SK-N-SH (cell line): ENCODE results near the gene NECAB2. TPM values are rescaled to one million over a fixed set of nuclear protein-coding genes. Genes with fewer than 3 reads are reported as not detected.

Experiments used
- CTCF ChIA-PET: fragments of 300-600, 350-600 bp; formaldehyde crosslinking; extraction: SDS; loops from one replicate; lab custom pipeline; 2021; lab: Yijun Ruan, JAX
- POLR2A ChIA-PET: fragments of 350-600 bp; sonication (Branson Sonifier 250); formaldehyde crosslinking; extraction: SDS; loops from one replicate; lab custom pipeline; 2020; ENCODE audit warnings: antibody characterized with exemption, inconsistent platforms; lab: Yijun Ruan, JAX
- DNase-seq: peaks from one replicate; pipeline ENCODE4 v3.0.0; 2012
- H2AFZ ChIP-seq: fragments of 200-600 bp; sonication (generic); 2 replicates; pipeline ENCODE4 v1.8.1; 2016; ENCODE audit warnings: antibody characterized with exemption, mild to moderate bottlenecking, low read depth
- H3F3A ChIP-seq: fragments of 200-600 bp; sonication (generic); replicated peaks from 2 replicates; pipeline ENCODE3; 2016; ENCODE audit warnings: antibody characterized with exemption, mild to moderate bottlenecking; ENCODE audit not compliant: insufficient read depth
- H3K27ac ChIP-seq, 2 experiments: fragments of 200-500 bp in 1 of 2; fragments of 200-600 bp in 1 of 2; sonication (Bioruptor generic) in 1 of 2; sonication (generic), shearing (Covaris generic) in 1 of 2; 2 replicates each; pipeline versions ENCODE4 v1.5.1 to v1.6.1; 2014 to 2016; ENCODE audit warnings: low read depth in 2 of 2, inconsistent platforms in 1 of 2, low read length in 1 of 2, mild to moderate bottlenecking in 1 of 2, mixed read lengths in 1 of 2
- H3K27me3 ChIP-seq: fragments of 200-600 bp; sonication (generic), shearing (Covaris generic); 2 replicates; pipeline ENCODE4 v1.6.1; 2016; ENCODE audit warnings: mixed run types; ENCODE audit not compliant: insufficient read depth
- H3K36me3 ChIP-seq, 2 experiments: fragments of 200-500 bp in 1 of 2; fragments of 200-600 bp in 1 of 2; sonication (Bioruptor generic) in 1 of 2; sonication (generic) in 1 of 2; replicated peaks in 1 of 2; 2 replicates each; pipeline versions ENCODE3 to v1.5.1; 2014 to 2016; ENCODE audit warnings: low read length in 1 of 2, mild to moderate bottlenecking in 1 of 2; ENCODE audit not compliant: insufficient read depth in 2 of 2, control insufficient read depth in 1 of 2
- H3K4me1 ChIP-seq, 2 experiments: fragments of 200-500 bp in 1 of 2; fragments of 200-600 bp in 1 of 2; sonication (Bioruptor generic) in 1 of 2; sonication (generic), shearing (Covaris generic) in 1 of 2; 2 replicates each; pipeline versions ENCODE4 v1.5.1 to v1.6.1; 2014 to 2016; ENCODE audit warnings: low read depth in 1 of 2, low read length in 1 of 2, mixed run types in 1 of 2; ENCODE audit not compliant: insufficient read depth in 2 of 2, control insufficient read depth in 1 of 2
- H3K4me2 ChIP-seq: fragments of 200-600 bp; sonication (generic), shearing (Covaris generic); 2 replicates; pipeline ENCODE4 v1.6.1; 2017; ENCODE audit warnings: mixed run types
- H3K4me3 ChIP-seq, 2 experiments: fragments of 200-500 bp in 1 of 2; fragments of 200-600 bp in 1 of 2; sonication (Bioruptor generic) in 1 of 2; sonication (generic), shearing (Covaris generic) in 1 of 2; 2 replicates each; pipeline versions ENCODE4 v1.5.1 to v1.8.1; 2014 to 2016; ENCODE audit warnings: low read depth in 2 of 2, inconsistent platforms in 1 of 2, low read length in 1 of 2, mild to moderate bottlenecking in 1 of 2, mixed read lengths in 1 of 2, moderate library complexity in 1 of 2
- H3K79me2 ChIP-seq: fragments of 200-600 bp; sonication (generic); 2 replicates; pipeline ENCODE4 v1.8.1; 2017; ENCODE audit warnings: mild to moderate bottlenecking; ENCODE audit not compliant: insufficient read depth
- H3K9ac ChIP-seq: fragments of 200-600 bp; sonication (generic); 2 replicates; pipeline ENCODE4 v1.6.1; 2017; ENCODE audit warnings: mixed run types
- H3K9me2 ChIP-seq: fragments of 200-600 bp; sonication (generic); 2 replicates; pipeline ENCODE4 v1.6.1; 2017; ENCODE audit warnings: mixed run types
- H3K9me3 ChIP-seq: fragments of 200-600 bp; sonication (generic); 2 replicates; pipeline ENCODE4 v1.6.1; 2017; ENCODE audit warnings: mixed run types, mild to moderate bottlenecking, moderate library complexity
- H4K20me1 ChIP-seq: fragments of 200-600 bp; sonication (generic); 2 replicates; pipeline ENCODE4 v1.6.1; 2017; ENCODE audit warnings: mild to moderate bottlenecking, mixed run types; ENCODE audit not compliant: insufficient read depth
- ELF1 ChIP-seq: IDR thresholded peaks from 2 replicates; pipeline ENCODE4 v1.4.0; 2012
- FOXJ3 ChIP-seq: sonication (generic); formaldehyde crosslinking; IDR thresholded peaks from 2 replicates; pipeline ENCODE4 v1.5.1; 2020; ENCODE audit warnings: mild to moderate bottlenecking, missing genetic modification reagents
- MXI1 ChIP-seq: IDR thresholded peaks from 2 replicates; pipeline ENCODE4 v1.6.1; 2012; ENCODE audit warnings: mild to moderate bottlenecking, low read depth, low read length, improper control_type of control experiment
- NFIC ChIP-seq: IDR thresholded peaks from 2 replicates; pipeline ENCODE4 v1.4.0; 2012; ENCODE audit warnings: borderline replicate concordance
- RFX5 ChIP-seq: IDR thresholded peaks from 2 replicates; pipeline ENCODE4 v1.6.1; 2012; ENCODE audit warnings: mild to moderate bottlenecking, improper control_type of control experiment, low read length
- RXRA ChIP-seq: IDR thresholded peaks from 2 replicates; pipeline ENCODE4 v1.4.0; 2012; ENCODE audit warnings: low read depth, mild to moderate bottlenecking, borderline replicate concordance
- SIN3A ChIP-seq: IDR thresholded peaks from 2 replicates; pipeline ENCODE4 v1.6.1; 2012; ENCODE audit warnings: low read depth, mild to moderate bottlenecking, low read length, moderate library complexity, borderline replicate concordance
- SMC3 ChIP-seq: IDR thresholded peaks from 2 replicates; pipeline ENCODE4 v1.6.1; 2012; ENCODE audit warnings: low read depth, low read length, improper control_type of control experiment
- TCF12 ChIP-seq: IDR thresholded peaks from 2 replicates; pipeline ENCODE4 v1.4.0; 2012
- TEAD4 ChIP-seq: IDR thresholded peaks from 2 replicates; pipeline ENCODE4 v1.4.0; 2012; ENCODE audit warnings: mild to moderate bottlenecking, borderline replicate concordance; ENCODE audit not compliant: insufficient read depth
- YY1 ChIP-seq: IDR thresholded peaks from 2 replicates; pipeline ENCODE4 v1.4.0; 2012; ENCODE audit warnings: low read depth, mild to moderate bottlenecking
- WGBS: methylation state at CpG from one replicate; pipeline ENCODE4 v1.1.6; 2017; ENCODE audit warnings: low lambda C conversion rate; 5-methylcytosine and 5-hydroxymethylcytosine counted together
- polyA plus RNA-seq, 3 experiments: library from polyadenylated mRNA; depleted of rRNA; stranded (reverse); fragments of >200 nt; gene quantifications; 2 replicates each; pipeline ENCODE4 v1.2.3, GENCODE V29; 2012
- TF ChIP-seq, protein P1 (sequence below): IDR thresholded peaks from 2 replicates; pipeline ENCODE4 v1.4.0; 2012; ENCODE audit warnings: low read depth, borderline replicate concordance
- TF ChIP-seq, protein P2 (sequence below): fragments of 150-350 bp; IDR thresholded peaks from 2 replicates; pipeline ENCODE4 v1.6.1; 2016; ENCODE audit warnings: mild to moderate bottlenecking, low read depth, low read length
- TF ChIP-seq, protein P3 (sequence below): IDR thresholded peaks from 2 replicates; pipeline ENCODE4 v1.4.0; 2012; ENCODE audit warnings: low read depth, borderline replicate concordance
- TF ChIP-seq, protein P4 (sequence below): IDR thresholded peaks from 2 replicates; pipeline ENCODE4 v1.4.0; 2012; ENCODE audit warnings: low read depth

The NECAB2 gene
- polyA plus RNA-seq, 1 of the 3 experiments (the other 2 are of a cell fraction) = 0.58 TPM

DNA sequence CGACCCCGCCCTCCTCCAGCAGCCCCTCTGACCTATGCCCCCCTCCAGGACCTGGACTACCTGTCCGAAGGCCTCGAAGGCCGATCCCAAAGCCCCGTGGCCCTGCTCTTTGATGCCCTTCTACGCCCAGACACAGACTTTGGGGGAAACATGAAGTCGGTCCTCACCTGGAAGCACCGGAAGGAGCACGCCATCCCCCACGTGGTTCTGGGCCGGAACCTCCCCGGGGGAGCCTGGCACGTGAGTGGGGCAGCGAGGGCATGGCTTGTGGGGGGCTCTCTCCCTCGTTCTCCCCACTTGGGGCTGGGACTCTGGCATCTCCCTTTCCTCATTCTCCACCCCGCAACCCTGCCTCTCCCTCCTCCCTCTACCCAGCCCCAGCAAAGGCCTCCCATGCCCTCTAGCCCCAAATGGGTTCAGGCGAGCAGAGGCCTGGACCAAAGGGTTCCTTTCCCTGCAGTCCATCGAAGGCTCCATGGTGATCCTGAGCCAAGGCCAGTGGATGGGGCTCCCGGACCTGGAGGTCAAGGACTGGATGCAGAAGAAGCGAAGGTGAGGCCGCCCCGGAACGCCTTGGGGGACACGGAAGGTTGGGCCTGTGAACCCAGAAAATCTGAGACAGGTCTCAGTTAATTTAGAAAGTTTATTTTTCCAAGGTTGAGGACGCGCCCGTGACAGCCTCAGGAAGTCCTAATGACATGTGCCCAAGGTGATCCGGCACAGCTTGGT, 7.4 kb upstream of the NECAB2 start:
- no peaks in the 10 kb centered on the region for H3K9me2 ChIP-seq
- TF ChIP-seq TCF12 (no peak), SMC3 (no peak), SIN3A (no peak), TEAD4 (no peak), NFIC (no peak)
- TF ChIP-seq, protein P1, sequence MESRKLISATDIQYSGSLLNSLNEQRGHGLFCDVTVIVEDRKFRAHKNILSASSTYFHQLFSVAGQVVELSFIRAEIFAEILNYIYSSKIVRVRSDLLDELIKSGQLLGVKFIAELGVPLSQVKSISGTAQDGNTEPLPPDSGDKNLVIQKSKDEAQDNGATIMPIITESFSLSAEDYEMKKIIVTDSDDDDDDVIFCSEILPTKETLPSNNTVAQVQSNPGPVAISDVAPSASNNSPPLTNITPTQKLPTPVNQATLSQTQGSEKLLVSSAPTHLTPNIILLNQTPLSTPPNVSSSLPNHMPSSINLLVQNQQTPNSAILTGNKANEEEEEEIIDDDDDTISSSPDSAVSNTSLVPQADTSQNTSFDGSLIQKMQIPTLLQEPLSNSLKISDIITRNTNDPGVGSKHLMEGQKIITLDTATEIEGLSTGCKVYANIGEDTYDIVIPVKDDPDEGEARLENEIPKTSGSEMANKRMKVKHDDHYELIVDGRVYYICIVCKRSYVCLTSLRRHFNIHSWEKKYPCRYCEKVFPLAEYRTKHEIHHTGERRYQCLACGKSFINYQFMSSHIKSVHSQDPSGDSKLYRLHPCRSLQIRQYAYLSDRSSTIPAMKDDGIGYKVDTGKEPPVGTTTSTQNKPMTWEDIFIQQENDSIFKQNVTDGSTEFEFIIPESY = no peak
- H3K9me3 ChIP-seq = no peaks in the 10 kb centered on the region
- CTCF ChIA-PET = interaction anchor here (14.6 kb wide), 1 partner anchor 103 kb away, joined by 470 read pairs; no protein-coding TSS in a partner anchor
- no peak overlapping the region for H3K4me3 ChIP-seq
- H3K9ac ChIP-seq = no peak overlapping the region
- H3K4me1 ChIP-seq = peaks cover 0 to 13% of the 10 kb centered on the region in 2 experiments; a peak in 1 of 4 replicates
- no peak overlapping the region for H3K27ac ChIP-seq
- DNase-seq = no peak
- POLR2A ChIA-PET = no interaction called here
- peaks cover 4 to 9% of the 10 kb centered on the region in 2 experiments for H3K36me3 ChIP-seq
- H4K20me1 ChIP-seq = peaks cover 8% of the 10 kb centered on the region; the same call in 1 of the 2 replicates
- H3K27me3 ChIP-seq = no peaks in the 10 kb centered on the region
- 94% methylated on average over 19 of the region's 29 CpGs for WGBS
- no peak overlapping the region for H2AFZ ChIP-seq
- peaks cover 3% of the 10 kb centered on the region for H3F3A ChIP-seq
- H3K79me2 ChIP-seq = no peaks in the 10 kb centered on the region
- H3K4me2 ChIP-seq = no peak overlapping the region

DNA sequence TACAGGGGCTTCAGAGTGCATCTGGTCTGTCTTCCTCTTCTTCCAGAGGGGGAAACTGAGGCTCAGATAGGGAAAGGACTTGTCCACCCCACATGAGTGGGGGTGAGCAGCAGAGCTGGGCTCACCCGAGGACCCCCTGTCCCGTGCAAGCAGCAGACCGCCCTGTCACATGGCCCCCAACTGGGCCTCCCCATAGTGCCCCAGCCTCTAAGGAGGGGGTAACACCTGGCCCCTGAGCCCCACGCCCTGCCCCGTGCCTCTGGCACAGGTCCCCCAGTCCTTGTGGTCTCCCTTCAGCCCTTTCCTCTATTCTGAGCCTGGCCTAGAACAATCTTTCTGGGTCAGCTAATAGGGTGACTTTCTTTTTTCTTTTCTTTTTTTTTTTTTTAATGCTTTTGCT, 6.5 kb upstream of the NECAB2 start:
- no peak overlapping the region for H3K27ac ChIP-seq
- TF ChIP-seq, protein P2, sequence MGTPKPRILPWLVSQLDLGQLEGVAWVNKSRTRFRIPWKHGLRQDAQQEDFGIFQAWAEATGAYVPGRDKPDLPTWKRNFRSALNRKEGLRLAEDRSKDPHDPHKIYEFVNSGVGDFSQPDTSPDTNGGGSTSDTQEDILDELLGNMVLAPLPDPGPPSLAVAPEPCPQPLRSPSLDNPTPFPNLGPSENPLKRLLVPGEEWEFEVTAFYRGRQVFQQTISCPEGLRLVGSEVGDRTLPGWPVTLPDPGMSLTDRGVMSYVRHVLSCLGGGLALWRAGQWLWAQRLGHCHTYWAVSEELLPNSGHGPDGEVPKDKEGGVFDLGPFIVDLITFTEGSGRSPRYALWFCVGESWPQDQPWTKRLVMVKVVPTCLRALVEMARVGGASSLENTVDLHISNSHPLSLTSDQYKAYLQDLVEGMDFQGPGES = no peak
- TF ChIP-seq RFX5 (no peak), RXRA (no peak), FOXJ3 (no peak), MXI1 (no peak), SMC3 (no peak), YY1 (no peak), ELF1 (no peak)
- TF ChIP-seq, protein P3, sequence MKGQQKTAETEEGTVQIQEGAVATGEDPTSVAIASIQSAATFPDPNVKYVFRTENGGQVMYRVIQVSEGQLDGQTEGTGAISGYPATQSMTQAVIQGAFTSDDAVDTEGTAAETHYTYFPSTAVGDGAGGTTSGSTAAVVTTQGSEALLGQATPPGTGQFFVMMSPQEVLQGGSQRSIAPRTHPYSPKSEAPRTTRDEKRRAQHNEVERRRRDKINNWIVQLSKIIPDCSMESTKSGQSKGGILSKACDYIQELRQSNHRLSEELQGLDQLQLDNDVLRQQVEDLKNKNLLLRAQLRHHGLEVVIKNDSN = no peak
- TF ChIP-seq, protein P4, sequence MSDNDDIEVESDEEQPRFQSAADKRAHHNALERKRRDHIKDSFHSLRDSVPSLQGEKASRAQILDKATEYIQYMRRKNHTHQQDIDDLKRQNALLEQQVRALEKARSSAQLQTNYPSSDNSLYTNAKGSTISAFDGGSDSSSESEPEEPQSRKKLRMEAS = no peak
- H3K9me2 ChIP-seq = no peaks in the 10 kb centered on the region
- H4K20me1 ChIP-seq = peaks cover 1% of the 10 kb centered on the region; the same call in 1 of the 2 replicates
- H3K4me2 ChIP-seq = no peak overlapping the region
- no peaks in the 10 kb centered on the region for H3K79me2 ChIP-seq
- peaks cover 3% of the 10 kb centered on the region for H3F3A ChIP-seq
- peaks cover 0 to 12% of the 10 kb centered on the region in 2 experiments; a peak in 1 of 4 replicates for H3K4me1 ChIP-seq
- H3K36me3 ChIP-seq = peaks cover 4 to 9% of the 10 kb centered on the region in 2 experiments
- H3K9me3 ChIP-seq = no peaks in the 10 kb centered on the region
- no peak for DNase-seq
- H3K4me3 ChIP-seq = no peak overlapping the region
- no peaks in the 10 kb centered on the region for H3K27me3 ChIP-seq
- CTCF ChIA-PET = interaction anchor here (14.6 kb wide), 1 partner anchor 102 kb away, joined by 470 read pairs; no protein-coding TSS in a partner anchor
- WGBS = 90% methylated on average over 5 of the region's 5 CpGs
- no peak overlapping the region for H2AFZ ChIP-seq
- POLR2A ChIA-PET = no interaction called here
- no peak overlapping the region for H3K9ac ChIP-seq
